Epidermal melanocyte (primary cell): Measurements from ENCODE around the gene WIPF2.

Experiments used
- DNase-seq: peaks from one replicate; pipeline ENCODE4 v3.0.0; 2011; ENCODE audit warnings: low spot score; ENCODE audit not compliant: insufficient read length

WIPF2 gene

GRCh38 chr17:40313668-40314583, 94.8 kb downstream of the WIPF2 start:
- DNase-seq: peak; percentile 11

GRCh38 chr17:40314584-40314956, 95.5 kb downstream of the WIPF2 start:
- peak; percentile 21 for DNase-seq

- DNase-seq: no peak
These were observed 96.1 kb downstream of the WIPF2 start for GRCh38 chr17:40315206-40315605.

GRCh38 chr17:40315678-40316570, 96.8 kb downstream of the WIPF2 start:
- peak; percentile 10 for DNase-seq

GRCh38 chr17:40316571-40317344, 97.7 kb downstream of the WIPF2 start:
- peak; percentile 72 for DNase-seq

- DNase-seq: peak; percentile 76
These were observed 98.3 kb downstream of the WIPF2 start for GRCh38 chr17:40317345-40317873.

- peak; percentile 96 for DNase-seq
These were observed 99.1 kb downstream of the WIPF2 start for GRCh38 chr17:40317880-40318829.

- peak; percentile 6 for DNase-seq
These were observed 99.8 kb downstream of the WIPF2 start for GRCh38 chr17:40318830-40319391.

- DNase-seq: no peak
These were observed 100.8 kb downstream of the WIPF2 start for GRCh38 chr17:40319651-40320540.

GRCh38 chr17:40320756-40321523, 101.8 kb downstream of the WIPF2 start:
- peak; percentile 10 for DNase-seq

- peak; percentile 11 for DNase-seq
These were observed 102.4 kb downstream of the WIPF2 start for GRCh38 chr17:40321524-40321929.

- no peak for DNase-seq
These were observed 102.9 kb downstream of the WIPF2 start for GRCh38 chr17:40321961-40322357.

GRCh38 chr17:40322358-40323315, 103.5 kb downstream of the WIPF2 start:
- peak; percentile 87 for DNase-seq

- no peak for DNase-seq
These were observed 104.6 kb downstream of the WIPF2 start for GRCh38 chr17:40323391-40324381.
